Lower lobe of right lung (tissue), 2 donors: ENCODE measurements around the gene ARL14. TPM values are rescaled to one million over a fixed set of nuclear protein-coding genes. Genes with fewer than 3 reads are reported as not detected.
"Not testable (repeated sequence)": the region's sequence is repeated elsewhere in the genome, so short reads cannot be mapped to it uniquely, and the experiment has no call there.

Experiments used
- ATAC-seq, 2 donors: fragments of 200-7000 bp; cut with Tn5 transposase; one replicate each; pipeline ENCODE4 v1.9.1; 2020 to 2022; ENCODE audit warnings: mild to moderate bottlenecking in 2 of 2, moderate library complexity in 2 of 2
- DNase-seq: peaks from one replicate; pipeline ENCODE4 v3.0.0-alpha.2; 2020
- H3K27ac ChIP-seq: fragments of 200-600 bp; one replicate; pipeline ENCODE4 v1.8.0; 2022
- H3K27me3 ChIP-seq: fragments of 200-600 bp; one replicate; pipeline ENCODE4 v1.8.0; 2022; ENCODE audit warnings: low read depth
- H3K36me3 ChIP-seq: fragments of 200-600 bp; one replicate; pipeline ENCODE4 v1.8.0; 2022; ENCODE audit warnings: mild to moderate bottlenecking
- H3K4me1 ChIP-seq: fragments of 200-600 bp; one replicate; pipeline ENCODE4 v1.8.0; 2022
- H3K4me3 ChIP-seq: fragments of 200-600 bp; one replicate; pipeline ENCODE4 v1.8.0; 2022; ENCODE audit warnings: mild to moderate bottlenecking
- H3K9me3 ChIP-seq: fragments of 200-600 bp; one replicate; pipeline ENCODE4 v1.8.0; 2022
- intact Hi-C: fragments of 100-400 bp; cut with DNase I; formaldehyde crosslinking; loops from one replicate; pipeline ENCODE4 v1.11.0; 2022
- total RNA-seq: library from RNA; stranded (reverse); fragmentation: NEBNext Ultra II Directional; extraction: Animal tissue kit (Norgen Biotek cat#: 25700); gene quantifications from one replicate; pipeline ENCODE4 v1.2.1, GENCODE V29; 2021
- TF ChIP-seq, protein P1 (sequence below): fragments of 200-600 bp; IDR thresholded peaks from one replicate; pipeline ENCODE4 v1.8.0; 2022; ENCODE audit warnings: antibody characterized with exemption, mild to moderate bottlenecking
- donor health status: DM: no; HTN: yes; CAD: no; lungs with severe emphysema.

The ARL14 gene
- total RNA-seq, 1 donor from 2014 or later, result not detected

DNA sequence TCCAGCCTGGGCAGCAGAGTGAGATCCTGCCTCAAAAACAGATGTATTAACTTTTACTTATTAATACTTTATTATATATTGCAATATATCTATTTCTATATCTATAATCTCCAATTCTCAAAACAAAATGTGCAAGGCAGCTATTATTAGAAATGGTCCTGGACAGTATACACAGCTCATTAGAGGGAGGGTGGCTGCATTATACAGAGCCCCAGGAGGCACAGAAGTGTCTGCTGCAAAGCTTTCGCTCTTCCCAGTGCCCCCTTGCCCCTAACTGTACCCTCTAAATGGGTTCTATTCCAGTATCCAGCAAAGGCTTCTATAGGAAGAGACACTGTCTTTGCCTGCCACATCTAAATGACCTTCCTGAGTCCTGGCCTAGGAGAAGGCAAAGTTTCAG, 24.5 kb downstream of the ARL14 start:
- ATAC-seq (no peak), DNase-seq (no peak)
- H3K9me3 ChIP-seq, result no peaks in the 10 kb centered on the region
- H3K4me3 ChIP-seq, result no peak overlapping the region
- H3K27ac ChIP-seq, result no peak overlapping the region
- H3K27me3 ChIP-seq, result no peaks in the 10 kb centered on the region
- H3K4me1 ChIP-seq, result no peaks in the 10 kb centered on the region
- TF ChIP-seq, protein P1, sequence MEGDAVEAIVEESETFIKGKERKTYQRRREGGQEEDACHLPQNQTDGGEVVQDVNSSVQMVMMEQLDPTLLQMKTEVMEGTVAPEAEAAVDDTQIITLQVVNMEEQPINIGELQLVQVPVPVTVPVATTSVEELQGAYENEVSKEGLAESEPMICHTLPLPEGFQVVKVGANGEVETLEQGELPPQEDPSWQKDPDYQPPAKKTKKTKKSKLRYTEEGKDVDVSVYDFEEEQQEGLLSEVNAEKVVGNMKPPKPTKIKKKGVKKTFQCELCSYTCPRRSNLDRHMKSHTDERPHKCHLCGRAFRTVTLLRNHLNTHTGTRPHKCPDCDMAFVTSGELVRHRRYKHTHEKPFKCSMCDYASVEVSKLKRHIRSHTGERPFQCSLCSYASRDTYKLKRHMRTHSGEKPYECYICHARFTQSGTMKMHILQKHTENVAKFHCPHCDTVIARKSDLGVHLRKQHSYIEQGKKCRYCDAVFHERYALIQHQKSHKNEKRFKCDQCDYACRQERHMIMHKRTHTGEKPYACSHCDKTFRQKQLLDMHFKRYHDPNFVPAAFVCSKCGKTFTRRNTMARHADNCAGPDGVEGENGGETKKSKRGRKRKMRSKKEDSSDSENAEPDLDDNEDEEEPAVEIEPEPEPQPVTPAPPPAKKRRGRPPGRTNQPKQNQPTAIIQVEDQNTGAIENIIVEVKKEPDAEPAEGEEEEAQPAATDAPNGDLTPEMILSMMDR, result no peak
- intact Hi-C loops, result loop anchor here (10.0 kb wide), 1 partner anchor 243 kb away; no protein-coding TSS in a partner anchor
- no peaks in the 10 kb centered on the region for H3K36me3 ChIP-seq

DNA sequence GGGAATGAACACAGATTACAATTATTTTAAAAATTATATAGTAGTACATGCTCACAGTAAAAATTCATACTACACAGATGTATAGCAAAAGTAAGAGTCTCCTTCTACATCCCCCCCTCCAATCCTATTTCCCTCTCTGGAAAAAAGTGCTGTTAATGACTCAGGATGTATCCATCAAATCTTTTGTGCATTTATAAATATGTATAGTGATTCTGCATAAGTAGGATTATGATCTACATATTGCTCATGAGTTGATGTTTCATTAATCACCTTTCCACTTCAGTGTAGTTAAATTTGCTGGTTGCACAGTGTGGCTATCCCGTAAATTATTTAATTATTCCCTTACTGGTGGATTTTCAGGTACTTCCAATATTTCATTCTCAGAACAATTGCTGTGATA, 25.3 kb downstream of the ARL14 start:
- Histone ChIP-seq H3K27me3 (no peaks in the 10 kb centered on the region), H3K36me3 (no peaks in the 10 kb centered on the region), H3K27ac (no peak overlapping the region), H3K4me3 (no peak overlapping the region), H3K4me1 (no peaks in the 10 kb centered on the region), H3K9me3 (no peaks in the 10 kb centered on the region)
- no peak for ATAC-seq
- DNase-seq, result no peak
- intact Hi-C loops, result loop anchor here (10.0 kb wide), 1 partner anchor 243 kb away; no protein-coding TSS in a partner anchor
- TF ChIP-seq, protein P1, result no peak

DNA sequence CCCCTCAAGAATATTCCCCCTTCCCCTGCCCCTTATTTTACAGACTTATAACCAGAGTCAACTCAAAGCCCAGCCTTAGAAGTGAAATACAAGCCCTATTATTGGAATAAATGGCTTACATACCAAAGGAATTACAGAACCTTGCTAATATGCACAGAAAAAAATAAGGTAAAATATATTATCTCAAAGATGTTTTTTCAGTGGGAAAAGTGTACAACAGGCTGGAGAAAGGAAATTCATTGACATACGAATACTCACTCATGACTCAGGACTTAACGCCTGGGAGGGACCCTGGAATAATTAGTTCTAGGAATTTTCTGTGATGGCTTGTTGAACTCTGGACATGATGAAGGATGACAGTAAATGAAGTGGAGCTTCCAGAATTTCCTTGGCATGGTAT, 27.0 kb downstream of the ARL14 start:
- intact Hi-C loops, result loop anchor here (10.0 kb wide), 1 partner anchor 241 kb away; no protein-coding TSS in a partner anchor
- ATAC-seq (no peak), DNase-seq (no peak)
- no peaks in the 10 kb centered on the region for H3K9me3 ChIP-seq
- no peaks in the 10 kb centered on the region for H3K4me1 ChIP-seq
- H3K36me3 ChIP-seq, result no peaks in the 10 kb centered on the region
- H3K27me3 ChIP-seq, result no peaks in the 10 kb centered on the region
- TF ChIP-seq, protein P1, result no peak
- H3K4me3 ChIP-seq, result no peak overlapping the region
- no peak overlapping the region for H3K27ac ChIP-seq

DNA sequence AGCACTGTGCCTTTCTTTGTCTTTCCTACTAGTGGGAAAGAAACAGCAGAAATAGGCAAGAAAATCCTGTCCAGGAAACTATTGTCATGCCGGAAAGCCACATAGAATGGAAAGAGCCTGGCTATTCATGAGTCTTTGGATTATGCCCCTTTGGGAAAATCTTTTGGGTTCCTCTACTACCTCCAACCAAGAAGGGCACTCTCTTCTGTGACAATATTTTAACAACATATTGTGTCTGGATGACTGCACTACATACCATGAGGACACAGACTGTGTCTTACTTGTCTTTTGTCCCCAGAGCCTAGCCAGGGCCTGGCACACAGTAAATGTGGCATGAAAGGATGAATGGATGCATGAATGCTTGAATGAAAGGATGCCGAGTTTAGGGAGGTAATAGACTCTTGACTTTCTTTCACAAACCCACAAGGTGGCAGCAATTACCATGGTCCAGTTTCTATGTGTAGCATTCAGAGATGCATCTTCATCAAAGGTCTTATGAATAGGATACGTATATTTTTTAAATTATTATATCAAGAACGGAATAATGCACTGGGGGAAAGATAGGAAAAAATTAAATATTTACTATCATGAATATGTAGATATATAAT, 30.3 kb downstream of the ARL14 start:
- H3K4me3 ChIP-seq, result no peak overlapping the region
- no peaks in the 10 kb centered on the region for H3K36me3 ChIP-seq
- H3K9me3 ChIP-seq, result no peaks in the 10 kb centered on the region
- DNase-seq (no peak), ATAC-seq (peak; percentile 50 to 85)
- intact Hi-C loops, result loop anchor here (10.0 kb wide), 1 partner anchor 238 kb away; no protein-coding TSS in a partner anchor
- no peaks in the 10 kb centered on the region for H3K27me3 ChIP-seq
- H3K27ac ChIP-seq, result no peak overlapping the region
- no peaks in the 10 kb centered on the region for H3K4me1 ChIP-seq
- TF ChIP-seq, protein P1, result peak; percentile 65

GRCh38 chr3:160709477-160710182, 32.7 kb downstream of the ARL14 start:
- Histone ChIP-seq H3K4me1 (no peaks in the 10 kb centered on the region), H3K27me3 (no peaks in the 10 kb centered on the region), H3K9me3 (no peaks in the 10 kb centered on the region), H3K27ac (no peak overlapping the region), H3K4me3 (no peak overlapping the region), H3K36me3 (no peaks in the 10 kb centered on the region)
- no peak for DNase-seq
- intact Hi-C loops, result loop anchor here (10.0 kb wide), 1 partner anchor 235 kb away; no protein-coding TSS in a partner anchor
- no peak for ATAC-seq
- TF ChIP-seq, protein P1, result no peak

DNA sequence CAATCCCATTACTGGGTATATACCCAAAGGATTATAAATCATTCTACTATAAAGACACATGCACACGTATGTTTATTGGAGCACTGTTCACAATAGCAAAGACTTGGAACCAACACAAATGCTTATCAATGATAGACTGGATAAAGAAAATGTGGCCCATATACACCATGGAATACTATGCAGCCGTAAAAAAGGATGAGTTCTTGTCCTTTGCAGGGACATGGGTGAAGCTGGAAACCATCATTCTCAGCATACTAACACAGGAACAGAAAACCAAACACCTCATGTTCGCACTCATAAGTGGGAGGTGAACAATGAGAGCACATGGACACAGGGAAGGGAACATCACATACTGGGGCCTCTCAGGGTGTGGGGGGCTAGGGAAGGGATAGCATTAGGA, 36.2 kb downstream of the ARL14 start:
- H3K36me3 ChIP-seq, ATAC-seq, H3K27me3 ChIP-seq, H3K4me1 ChIP-seq, H3K27ac ChIP-seq, DNase-seq, H3K9me3 ChIP-seq, H3K4me3 ChIP-seq, intact Hi-C loops: not testable (repeated sequence)
